ENCODE measurements around the gene LRRIQ1. TPM values are rescaled to one million over a fixed set of nuclear protein-coding genes. Genes with fewer than 3 reads are reported as not detected.

LRRIQ1 gene
- total RNA-seq, 1 donor, result 1.5 TPM

DNA sequence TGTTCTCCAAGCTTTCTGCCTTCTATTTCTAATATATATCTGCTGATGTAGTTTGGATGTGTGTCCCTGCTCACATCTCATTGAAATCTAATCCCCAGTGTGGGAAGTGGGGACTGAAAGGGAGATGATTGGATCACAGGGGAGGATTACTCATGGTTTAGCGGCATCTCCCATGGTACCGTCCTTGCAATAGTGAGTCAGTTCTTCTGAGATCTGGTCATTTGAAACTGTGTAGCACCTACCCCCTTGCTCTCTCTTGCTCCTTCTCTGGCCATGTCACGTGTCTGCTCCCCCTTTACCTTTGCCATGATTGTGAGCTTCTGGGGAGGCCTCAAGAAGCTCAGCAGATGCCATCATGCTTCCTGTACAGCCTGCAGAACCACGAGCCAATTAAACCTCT is 217.7 kb downstream of the LRRIQ1 start:
- TF ChIP-seq, protein P1, sequence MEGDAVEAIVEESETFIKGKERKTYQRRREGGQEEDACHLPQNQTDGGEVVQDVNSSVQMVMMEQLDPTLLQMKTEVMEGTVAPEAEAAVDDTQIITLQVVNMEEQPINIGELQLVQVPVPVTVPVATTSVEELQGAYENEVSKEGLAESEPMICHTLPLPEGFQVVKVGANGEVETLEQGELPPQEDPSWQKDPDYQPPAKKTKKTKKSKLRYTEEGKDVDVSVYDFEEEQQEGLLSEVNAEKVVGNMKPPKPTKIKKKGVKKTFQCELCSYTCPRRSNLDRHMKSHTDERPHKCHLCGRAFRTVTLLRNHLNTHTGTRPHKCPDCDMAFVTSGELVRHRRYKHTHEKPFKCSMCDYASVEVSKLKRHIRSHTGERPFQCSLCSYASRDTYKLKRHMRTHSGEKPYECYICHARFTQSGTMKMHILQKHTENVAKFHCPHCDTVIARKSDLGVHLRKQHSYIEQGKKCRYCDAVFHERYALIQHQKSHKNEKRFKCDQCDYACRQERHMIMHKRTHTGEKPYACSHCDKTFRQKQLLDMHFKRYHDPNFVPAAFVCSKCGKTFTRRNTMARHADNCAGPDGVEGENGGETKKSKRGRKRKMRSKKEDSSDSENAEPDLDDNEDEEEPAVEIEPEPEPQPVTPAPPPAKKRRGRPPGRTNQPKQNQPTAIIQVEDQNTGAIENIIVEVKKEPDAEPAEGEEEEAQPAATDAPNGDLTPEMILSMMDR (IDR thresholded peaks at IDR 0.05; ENCODE audit: insufficient read depth, low read length), result no peak
- H3K4me3 ChIP-seq (ENCODE audit: low read depth, low read length), result no peak overlapping the region
- DNase-seq (ENCODE audit: low read depth), result no peak

DNA sequence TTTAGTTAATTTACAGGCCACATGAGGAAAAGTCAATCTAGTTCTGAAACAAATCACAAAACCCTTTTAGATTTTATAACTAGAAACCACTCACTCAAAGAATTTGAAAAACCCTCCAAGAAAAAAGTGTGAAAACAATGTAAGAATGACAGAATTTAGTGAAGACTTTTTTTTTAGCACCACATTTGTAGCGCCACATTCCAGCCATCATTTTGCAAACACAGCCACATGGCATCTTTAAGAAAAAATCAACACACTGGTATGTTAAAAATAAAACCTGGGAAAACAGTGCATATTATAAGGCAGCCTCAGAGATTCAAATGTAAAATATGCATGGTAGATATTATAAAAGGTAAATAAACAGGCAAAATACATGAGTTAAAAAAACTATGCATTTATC is 221.5 kb downstream of the LRRIQ1 start:
- no peak for DNase-seq (ENCODE audit: low read depth)
- TF ChIP-seq, protein P1 (IDR thresholded peaks at IDR 0.05; ENCODE audit: insufficient read depth, low read length), result no peak
- no peak overlapping the region for H3K4me3 ChIP-seq (ENCODE audit: low read depth, low read length)

DNA sequence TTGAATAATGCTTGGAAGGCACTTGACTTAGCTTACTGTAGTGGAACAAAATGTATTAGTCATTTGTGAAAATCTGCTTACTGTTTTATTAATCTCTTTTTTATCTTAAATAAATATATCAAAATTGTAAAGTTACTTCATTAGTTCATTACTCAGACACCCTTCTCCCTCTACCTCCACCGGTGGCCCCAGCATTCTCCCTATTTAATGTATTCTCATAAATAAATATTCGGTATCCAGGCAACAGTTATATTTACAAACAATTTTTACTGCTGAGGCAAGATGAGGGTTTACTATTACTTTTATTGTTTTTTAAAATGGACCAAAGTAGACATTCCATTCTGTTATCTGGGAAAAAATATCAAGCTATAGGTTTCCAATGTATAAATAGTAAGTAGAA is 224.3 kb downstream of the LRRIQ1 start:
- no peak overlapping the region for H3K4me3 ChIP-seq (ENCODE audit: low read depth, low read length)
- TF ChIP-seq, protein P1 (IDR thresholded peaks at IDR 0.05; ENCODE audit: insufficient read depth, low read length), result no peak
- no peak for DNase-seq (ENCODE audit: low read depth)

DNA sequence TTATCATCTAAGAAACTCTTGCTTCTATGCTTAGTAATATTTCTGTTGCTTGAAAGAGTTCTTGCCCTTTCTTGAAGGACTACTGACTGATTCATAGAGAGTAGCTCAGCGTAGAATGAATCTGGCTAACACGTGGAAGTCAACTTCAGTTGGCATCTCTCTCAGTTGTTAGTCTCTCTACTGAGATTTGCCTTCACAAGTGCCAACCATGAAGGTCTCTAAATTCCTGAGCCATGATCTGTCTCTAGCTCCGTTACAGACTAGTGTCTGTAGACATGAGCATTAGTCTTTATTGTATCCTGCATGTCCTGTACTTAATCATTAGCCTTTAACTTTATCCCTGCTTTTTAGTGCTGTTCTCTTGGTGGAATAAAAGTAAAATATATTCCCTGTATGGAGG is 224.7 kb downstream of the LRRIQ1 start:
- DNase-seq (ENCODE audit: low read depth), result no peak
- TF ChIP-seq, protein P1 (IDR thresholded peaks at IDR 0.05; ENCODE audit: insufficient read depth, low read length), result no peak
- no peak overlapping the region for H3K4me3 ChIP-seq (ENCODE audit: low read depth, low read length)

DNA sequence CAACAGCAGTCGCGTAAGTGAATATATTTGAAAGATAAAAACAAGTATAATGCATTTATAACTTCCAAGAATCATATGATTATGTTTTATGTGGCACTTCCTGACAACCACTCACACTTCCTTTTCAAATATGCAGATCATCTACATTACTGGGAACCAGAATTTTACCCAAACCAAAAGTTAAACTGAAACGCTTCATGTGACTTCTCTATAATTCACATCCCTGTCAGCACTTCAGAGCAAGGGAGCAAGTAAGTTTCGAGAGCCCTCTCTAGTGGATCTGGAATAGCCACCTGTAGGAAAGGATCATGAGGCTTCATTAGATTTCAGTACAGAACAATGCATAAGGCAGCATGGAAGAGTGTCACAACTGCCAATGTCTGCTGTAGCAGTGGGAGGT is 230.2 kb downstream of the LRRIQ1 start:
- no peak for DNase-seq (ENCODE audit: low read depth)
- no peak overlapping the region for H3K4me3 ChIP-seq (ENCODE audit: low read depth, low read length)
- TF ChIP-seq, protein P1 (IDR thresholded peaks at IDR 0.05; ENCODE audit: insufficient read depth, low read length), result no peak

DNA sequence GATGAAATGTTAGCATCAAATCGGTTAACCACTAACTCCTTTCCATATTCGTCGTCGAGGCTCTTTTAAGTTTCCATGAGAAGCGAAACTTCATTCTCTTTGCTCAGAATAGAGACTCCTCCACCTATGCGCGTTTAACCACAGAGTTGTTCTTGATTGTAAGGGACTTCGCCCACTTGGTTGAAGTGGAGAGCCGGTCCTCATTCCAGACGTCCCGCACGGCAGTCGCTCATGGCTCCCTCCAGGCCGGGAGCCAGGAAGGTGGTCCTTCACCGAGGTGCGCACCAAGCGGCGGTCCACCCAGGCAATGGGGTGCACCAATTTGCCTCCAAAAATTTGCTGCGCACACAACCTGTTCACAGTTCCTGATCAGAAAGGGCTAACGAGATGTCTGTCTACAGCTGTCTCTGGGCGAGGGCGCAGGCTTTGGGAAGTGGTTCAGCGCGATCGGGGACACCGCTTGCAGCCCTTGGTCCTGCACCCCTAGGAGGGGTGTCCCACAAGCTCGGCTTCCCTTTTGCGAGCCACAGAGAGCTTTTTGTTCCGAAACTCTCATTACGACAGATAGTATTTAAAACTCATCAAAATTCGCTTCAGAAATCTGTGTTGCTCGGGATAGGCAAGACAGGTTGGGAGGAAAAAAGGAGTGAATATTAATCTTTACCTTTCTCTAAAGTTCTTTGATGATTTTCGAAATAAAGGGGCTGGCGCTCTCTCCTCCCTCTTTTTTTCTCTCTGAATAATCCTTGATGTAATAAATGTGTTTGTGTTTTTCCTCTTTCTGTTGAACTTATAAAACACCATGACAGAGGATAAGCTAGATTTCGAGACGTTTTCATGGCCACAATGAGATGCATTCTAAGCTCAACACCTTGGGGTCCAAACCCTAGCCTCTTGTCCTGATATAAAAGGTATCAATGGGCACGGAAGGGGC is 237.5 kb downstream of the LRRIQ1 start:
- TF ChIP-seq, protein P1 (IDR thresholded peaks at IDR 0.05; ENCODE audit: insufficient read depth, low read length), result no peak
- DNase-seq (ENCODE audit: low read depth), result no peak
- peak overlapping the region; percentile 23 for H3K4me3 ChIP-seq (ENCODE audit: low read depth, low read length)

Data from fibroblast of the aortic adventitia (primary cell).